K562 (cell line): ENCODE data around the gene MAMDC2. TPM values are rescaled to one million over a fixed set of nuclear protein-coding genes. Genes with fewer than 3 reads are reported as not detected.

Source experiments
- ATAC-seq: fragments of 200-7000 bp; cut with Tn5 transposase; 3 replicates; pipeline ENCODE4 v1.9.1; 2020; ENCODE audit warnings: moderate library complexity
- BruUV-seq: library from RNA; stranded (reverse); fragments of 400-500 nt; replicated peaks from 2 replicates; lab custom pipeline; 2021; lab: Mats Ljungman, UMichigan
- CTCF ChIA-PET: fragments of 300-600 bp; formaldehyde crosslinking; extraction: SDS; loops from one replicate; lab custom pipeline; 2021; ENCODE audit warnings: low intra/inter-chr PET ratio; lab: Yijun Ruan, JAX
- POLR2A ChIA-PET: fragments of 300-600, 350-650 bp; sonication (Branson Sonifier 250); formaldehyde crosslinking; extraction: SDS; loops from one replicate; lab custom pipeline; 2021; ENCODE audit warnings: antibody characterized with exemption, inconsistent platforms; lab: Yijun Ruan, JAX
- DNase-seq, 4 experiments: peaks; one replicate each; pipeline versions ENCODE4 v3.0.0 to v3.0.0-alpha.2; 2011 to 2018; ENCODE audit warnings: low spot score in 3 of 4, mixed read lengths in 3 of 4; ENCODE audit errors: extremely low read depth in 1 of 4
- FAIRE-seq: peaks from 2 replicates; lab custom pipeline; 2011; peaks lifted over from hg19 to GRCh38; lab: Jason Lieb, UNC
- H2AFZ ChIP-seq: 2 replicates; pipeline ENCODE4 v1.6.0; 2011; ENCODE audit warnings: low read depth, low read length, control low read depth, inconsistent platforms
- H3K27ac ChIP-seq: fragments of 200-600 bp; 3 replicates; pipeline ENCODE4 v1.8.0; 2011; ENCODE audit warnings: low read depth, mild to moderate bottlenecking, control low read depth, inconsistent platforms, low read length, moderate library complexity, mixed read lengths; ENCODE audit errors: extremely low read depth
- H3K27me3 ChIP-seq, 2 experiments: fragments of 300-600 bp in 1 of 2; 2 replicates in 1 of 2; 3 replicates in 1 of 2; pipeline versions ENCODE4 v1.6.0 to v1.8.0; 2011; ENCODE audit warnings: inconsistent platforms in 2 of 2, low read length in 2 of 2, mild to moderate bottlenecking in 1 of 2, mixed read lengths in 1 of 2, moderate library complexity in 1 of 2; ENCODE audit not compliant: control insufficient read depth in 2 of 2, insufficient read depth in 2 of 2
- H3K36me3 ChIP-seq: fragments of 300-600 bp; 3 replicates; pipeline ENCODE4 v1.8.0; 2011; ENCODE audit warnings: mild to moderate bottlenecking, low read length, inconsistent platforms; ENCODE audit not compliant: control insufficient read depth, insufficient read depth
- H3K4me1 ChIP-seq, 2 experiments: fragments of 200-600 bp in 1 of 2; replicated peaks in 1 of 2; 2 replicates in 1 of 2; 3 replicates in 1 of 2; pipeline versions ENCODE4 v1.5.1 to v1.8.0; 2011; ENCODE audit warnings: inconsistent platforms in 2 of 2, low read length in 2 of 2, mild to moderate bottlenecking in 1 of 2, mixed read lengths in 1 of 2, moderate library complexity in 1 of 2; ENCODE audit not compliant: control insufficient read depth in 2 of 2, insufficient read depth in 2 of 2
- H3K4me2 ChIP-seq: 2 replicates; pipeline ENCODE4 v1.6.1; 2011; ENCODE audit warnings: low read length, control low read depth, inconsistent platforms, mixed read lengths; ENCODE audit not compliant: insufficient read depth
- H3K4me3 ChIP-seq: fragments of 200-600 bp; sonication (generic), shearing (Covaris generic); 2 replicates; pipeline ENCODE4 v1.5.1; 2016; ENCODE audit warnings: control low read depth, inconsistent platforms
- H3K79me2 ChIP-seq: fragments of 200-600 bp; 3 replicates; pipeline ENCODE4 v1.8.0; 2011; ENCODE audit warnings: low read length, inconsistent platforms; ENCODE audit not compliant: control insufficient read depth, insufficient read depth
- H3K9ac ChIP-seq, 2 experiments: 2 replicates each; pipeline versions ENCODE4 v1.6.0 to v1.6.1; 2011; ENCODE audit warnings: low read depth in 2 of 2, low read length in 2 of 2, control low read depth in 1 of 2, inconsistent platforms in 1 of 2, mild to moderate bottlenecking in 1 of 2, mixed read lengths in 1 of 2; ENCODE audit not compliant: insufficient read depth in 1 of 2
- H3K9me1 ChIP-seq: one replicate; pipeline ENCODE4 v1.6.0; 2011; ENCODE audit warnings: inconsistent platforms, mild to moderate bottlenecking, low read length, moderate library complexity; ENCODE audit not compliant: control insufficient read depth, insufficient read depth
- H3K9me3 ChIP-seq: replicated peaks from 2 replicates; pipeline ENCODE4 v1.5.1; 2011; ENCODE audit warnings: low read depth, low read length, inconsistent platforms; ENCODE audit not compliant: control insufficient read depth, insufficient read depth
- H4K20me1 ChIP-seq: replicated peaks from 2 replicates; pipeline ENCODE4 v1.6.1; 2011; ENCODE audit warnings: low read length, inconsistent platforms, mixed read lengths; ENCODE audit not compliant: control insufficient read depth, insufficient read depth
- DNMT1 ChIP-seq: fragments of 450-650 bp; IDR thresholded peaks from 2 replicates; pipeline ENCODE4 v1.6.1; 2016; ENCODE audit warnings: antibody characterized with exemption, mild to moderate bottlenecking
- IFI16 ChIP-seq: fragments of 250-450 bp; sonication (Bioruptor Pico); IDR thresholded peaks from 2 replicates; pipeline ENCODE4 v2.1.2; 2022; ENCODE audit warnings: mild to moderate bottlenecking, inconsistent platforms
- L3MBTL2 ChIP-seq: fragments of 450-650 bp; IDR thresholded peaks from 2 replicates; pipeline ENCODE4 v1.6.1; 2016; ENCODE audit warnings: mild to moderate bottlenecking, moderate library complexity
- MAFK ChIP-seq: IDR thresholded peaks from 2 replicates; pipeline ENCODE4 v1.6.1; 2011; ENCODE audit warnings: low read length, improper control_type of control experiment
- PPARD ChIP-seq: fragments of 250-450 bp; sonication (Bioruptor Pico); IDR thresholded peaks from 2 replicates; pipeline ENCODE4 v1.8.0; 2022; ENCODE audit warnings: inconsistent platforms, mild to moderate bottlenecking, moderate library complexity
- PRPF4 ChIP-seq: fragments of 200-400 bp; formaldehyde crosslinking; IDR thresholded peaks from one replicate; pipeline ENCODE4 v1.6.1; 2017; ENCODE audit warnings: low read length, low read depth, mild to moderate bottlenecking; ENCODE audit not compliant: insufficient read depth, poor library complexity, severe bottlenecking
- RCOR1 ChIP-seq, 2 experiments: IDR thresholded peaks; 2 replicates each; pipeline ENCODE4 v1.6.1; 2012; ENCODE audit warnings: low read depth in 2 of 2, low read length in 2 of 2, borderline replicate concordance in 1 of 2, improper control_type of control experiment in 1 of 2
- SLC30A9 ChIP-seq: fragments of 250-450 bp; sonication (Bioruptor Pico); IDR thresholded peaks from 2 replicates; pipeline ENCODE4 v1.8.0; 2022; ENCODE audit warnings: mild to moderate bottlenecking, moderate library complexity
- STAT5A ChIP-seq: IDR thresholded peaks from 2 replicates; pipeline ENCODE4 v1.6.1; 2012; ENCODE audit warnings: low read length, inconsistent platforms, borderline replicate concordance
- ZNF212 ChIP-seq: fragments of 450-650 bp; formaldehyde crosslinking; IDR thresholded peaks from 2 replicates; pipeline ENCODE4 v1.4.0; 2020; ENCODE audit warnings: mild to moderate bottlenecking
- ZNF431 ChIP-seq: sonication (generic); formaldehyde crosslinking; IDR thresholded peaks from 2 replicates; pipeline ENCODE4 v1.8.0; 2022; ENCODE audit warnings: mild to moderate bottlenecking, missing genetic modification reagents
- ZNF561 ChIP-seq: fragments of 450-650 bp; formaldehyde crosslinking; conservative IDR thresholded peaks from 2 replicates; pipeline ENCODE4 v1.4.0; 2020; ENCODE audit warnings: mild to moderate bottlenecking, moderate library complexity
- ZNF696 ChIP-seq: fragments of 250-450 bp; sonication (Bioruptor Pico); conservative IDR thresholded peaks from 2 replicates; pipeline ENCODE4 v1.4.0; 2020; ENCODE audit warnings: mild to moderate bottlenecking, moderate library complexity
- WGBS: fragments of 100-300 bp; shearing (Covaris generic); methylation state at CpG from one replicate; pipeline ENCODE4 v1.1.6; 2016; ENCODE audit warnings: low coverage, mixed read lengths; ENCODE audit not compliant: insufficient coverage; ENCODE audit errors: missing lambda C conversion rate; 5-methylcytosine and 5-hydroxymethylcytosine counted together
- in situ Hi-C: fragments of 300-500 bp; cut with MboI; formaldehyde crosslinking; loops from 4 replicates; pipeline ENCODE4 v1.15.0; 2018; ENCODE audit warnings: inconsistent platforms, mixed read lengths
- intact Hi-C: fragments of 100-400 bp; cut with micrococcal nuclease; formaldehyde crosslinking; loops from 2 replicates; pipeline ENCODE4 v1.14.2; 2022
- polyA plus RNA-seq, 8 experiments: library from polyadenylated mRNA; depleted of rRNA in 4 of 8; stranded (reverse) in 5 of 8; unstranded in 3 of 8; fragments of >200 nt; fragmentation: Nextera tagmentation in 2 of 8; fragmentation: Illumina TruSeq in 1 of 8; extraction: Ambion mirVana in 2 of 8; extraction: Trizol in 1 of 8; gene quantifications; 2 replicates each; pipeline versions ENCODE4 v1.2.1 to v1.2.3, GENCODE V29; 2011 to 2014; ENCODE audit warnings: inconsistent platforms in 1 of 8, missing spikeins in 1 of 8
- total RNA-seq, 7 experiments: library from RNA; depleted of rRNA in 6 of 7; stranded (reverse); fragments of >200 nt in 6 of 7; fragmentation: Illumina TruSeq in 2 of 7; extraction: Trizol in 2 of 7; gene quantifications; 2 replicates each; pipeline versions ENCODE4 v1.2.1 to v1.2.3, GENCODE V29; 2011 to 2021; ENCODE audit warnings: low replicate concordance in 1 of 7
- TF ChIP-seq, protein P1 (sequence below): fragments of 450-650 bp; IDR thresholded peaks from 2 replicates; pipeline ENCODE4 v1.6.1; 2018; ENCODE audit warnings: mild to moderate bottlenecking, low read depth; ENCODE audit not compliant: partially characterized antibody
- TF ChIP-seq, protein P2 (sequence below): sonication (generic); formaldehyde crosslinking; IDR thresholded peaks from 2 replicates; pipeline ENCODE4 v1.8.1; 2022; ENCODE audit warnings: missing genetic modification reagents

The MAMDC2 gene
- total and polyA plus RNA-seq, 9 of the 15 experiments (the other 6 are each of a cell fraction or from before 2014, with no cell fraction given), result 0.01 to 0.03 TPM; not detected in 7

GRCh38 chr9:70170151-70170790 lies 126.6 kb downstream of the MAMDC2 start:
- no peak overlapping the region for H3K9ac ChIP-seq
- H3K36me3 ChIP-seq, result no peaks in the 10 kb centered on the region
- ChIA-PET POLR2A (interaction anchor here (0.7 kb wide), 1 partner anchor 1004 kb away, joined by 3 read pairs; no protein-coding TSS in a partner anchor), CTCF (no interaction called here)
- H3K79me2 ChIP-seq, result no peaks in the 10 kb centered on the region
- no peak for ATAC-seq
- BruUV-seq, result no TSS peak
- no peaks in the 10 kb centered on the region for H3K9me3 ChIP-seq
- TF ChIP-seq ZNF696, result no peak
- TF ChIP-seq STAT5A, result no peak
- TF ChIP-seq, protein P1, sequence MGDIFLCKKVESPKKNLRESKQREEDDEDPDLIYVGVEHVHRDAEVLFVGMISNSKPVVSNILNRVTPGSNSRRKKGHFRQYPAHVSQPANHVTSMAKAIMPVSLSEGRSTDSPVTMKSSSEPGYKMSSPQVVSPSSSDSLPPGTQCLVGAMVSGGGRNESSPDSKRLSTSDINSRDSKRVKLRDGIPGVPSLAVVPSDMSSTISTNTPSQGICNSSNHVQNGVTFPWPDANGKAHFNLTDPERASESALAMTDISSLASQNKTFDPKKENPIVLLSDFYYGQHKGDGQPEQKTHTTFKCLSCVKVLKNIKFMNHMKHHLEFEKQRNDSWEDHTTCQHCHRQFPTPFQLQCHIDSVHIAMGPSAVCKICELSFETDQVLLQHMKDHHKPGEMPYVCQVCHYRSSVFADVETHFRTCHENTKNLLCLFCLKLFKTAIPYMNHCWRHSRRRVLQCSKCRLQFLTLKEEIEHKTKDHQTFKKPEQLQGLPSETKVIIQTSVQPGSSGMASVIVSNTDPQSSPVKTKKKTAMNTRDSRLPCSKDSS, result no peak
- no peak for TF ChIP-seq ZNF561 (CRISPR knock-in tag)
- TF ChIP-seq ZNF431, result no peak
- no peak for TF ChIP-seq DNMT1
- no peak for TF ChIP-seq IFI16 (CRISPR knock-in tag)
- TF ChIP-seq L3MBTL2, result no peak
- TF ChIP-seq PRPF4, result no peak
- TF ChIP-seq, protein P2, sequence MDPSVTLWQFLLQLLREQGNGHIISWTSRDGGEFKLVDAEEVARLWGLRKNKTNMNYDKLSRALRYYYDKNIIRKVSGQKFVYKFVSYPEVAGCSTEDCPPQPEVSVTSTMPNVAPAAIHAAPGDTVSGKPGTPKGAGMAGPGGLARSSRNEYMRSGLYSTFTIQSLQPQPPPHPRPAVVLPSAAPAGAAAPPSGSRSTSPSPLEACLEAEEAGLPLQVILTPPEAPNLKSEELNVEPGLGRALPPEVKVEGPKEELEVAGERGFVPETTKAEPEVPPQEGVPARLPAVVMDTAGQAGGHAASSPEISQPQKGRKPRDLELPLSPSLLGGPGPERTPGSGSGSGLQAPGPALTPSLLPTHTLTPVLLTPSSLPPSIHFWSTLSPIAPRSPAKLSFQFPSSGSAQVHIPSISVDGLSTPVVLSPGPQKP (CRISPR knock-in tag), result no peak
- TF ChIP-seq PPARD (CRISPR knock-in tag), result no peak
- TF ChIP-seq MAFK, result no peak
- no peak for TF ChIP-seq SLC30A9 (CRISPR knock-in tag)
- TF ChIP-seq ZNF212 (CRISPR knock-in tag), result no peak
- TF ChIP-seq RCOR1 (IDR thresholded peaks at IDR 0.05; ENCODE audit: borderline replicate concordance in 1 of 2, low read depth in 2 of 2, low read length in 2 of 2), result no peak
- TF ChIP-seq, all 486 proteins: peak for 0
- DNase-seq (no peak), FAIRE-seq (no peak)
- Histone ChIP-seq H3K4me1 (no peaks in the 10 kb centered on the region), H2AFZ (no peak overlapping the region), H3K4me3 (no peak overlapping the region), H3K27me3 (no peaks in the 10 kb centered on the region), H3K27ac (no peak overlapping the region), H3K9me1 (no peaks in the 10 kb centered on the region), H3K4me2 (no peak overlapping the region), H4K20me1 (no peaks in the 10 kb centered on the region)
- intact Hi-C loops (no loop called here), in situ Hi-C loops (no loop called here)
- 4% methylated on average over 7 of the region's 7 CpGs for WGBS
